Endothelial cell of umbilical vein (primary cell): ENCODE data around the gene GABRQ. TPM values are rescaled to one million over a fixed set of nuclear protein-coding genes. Genes with fewer than 3 reads are reported as not detected.

ENCODE experiments used
- BruUV-seq: library from RNA; stranded (reverse); fragments of 400-500 nt; replicated peaks from 2 replicates; lab custom pipeline; 2021; lab: Mats Ljungman, UMichigan
- CTCF ChIA-PET: fragments of 300-600, 350-600 bp; sonication (Branson Sonifier 250); formaldehyde crosslinking; loops from one replicate; lab custom pipeline; 2021; ENCODE audit warnings: antibody characterized with exemption, inconsistent platforms; lab: Charles Lee
- POLR2A ChIA-PET: fragments of 300-600, 350-600 bp; sonication (Branson Sonifier 250); formaldehyde crosslinking; loops from one replicate; lab custom pipeline; 2021; ENCODE audit warnings: antibody characterized with exemption, inconsistent platforms; lab: Charles Lee
- DNase-seq: peaks from one replicate; pipeline ENCODE4 v3.0.0-alpha.2; 2011; ENCODE audit warnings: low read depth, low spot score
- FAIRE-seq: peaks from 2 replicates; lab custom pipeline; 2011; peaks lifted over from hg19 to GRCh38; lab: Jason Lieb, UNC
- H2AFZ ChIP-seq: 2 replicates; pipeline ENCODE4 v1.6.0; 2012; ENCODE audit warnings: low read depth, low read length, control low read depth, inconsistent platforms
- H3K27ac ChIP-seq: 2 replicates; pipeline ENCODE4 v1.5.1; 2011; ENCODE audit warnings: low read depth, mild to moderate bottlenecking, control low read depth, low read length, moderate library complexity; ENCODE audit not compliant: insufficient read depth
- H3K27me3 ChIP-seq, 2 experiments: 2 replicates each; pipeline versions ENCODE4 v1.6.0 to v1.6.1; 2011; ENCODE audit warnings: low read length in 2 of 2, mixed read lengths in 1 of 2; ENCODE audit not compliant: control insufficient read depth in 2 of 2, insufficient read depth in 2 of 2
- H3K36me3 ChIP-seq, 2 experiments: 2 replicates in 1 of 2; 3 replicates in 1 of 2; pipeline ENCODE4 v1.5.1; 2011; ENCODE audit warnings: low read length in 2 of 2, mild to moderate bottlenecking in 1 of 2, moderate library complexity in 1 of 2; ENCODE audit not compliant: control insufficient read depth in 2 of 2, insufficient read depth in 2 of 2; ENCODE audit errors: extremely low read depth in 1 of 2
- H3K4me1 ChIP-seq: 3 replicates; pipeline ENCODE4 v1.5.1; 2011; ENCODE audit warnings: mild to moderate bottlenecking, low read length; ENCODE audit not compliant: control insufficient read depth, insufficient read depth; ENCODE audit errors: extremely low read depth
- H3K4me2 ChIP-seq: 2 replicates; pipeline ENCODE4 v1.6.1; 2011; ENCODE audit warnings: low read length, control low read depth, mixed read lengths; ENCODE audit not compliant: insufficient read depth
- H3K4me3 ChIP-seq, 3 experiments: fragments of 200-600 bp in 1 of 3; sonication (generic), shearing (Covaris generic) in 1 of 3; replicated peaks in 1 of 3; 2 replicates each; pipeline ENCODE4 v1.5.1; 2011 to 2016; ENCODE audit warnings: control low read depth in 3 of 3, low read length in 3 of 3, mild to moderate bottlenecking in 2 of 3, inconsistent platforms in 1 of 3, low read depth in 1 of 3, moderate library complexity in 1 of 3; ENCODE audit not compliant: insufficient read depth in 1 of 3
- H3K79me2 ChIP-seq: 2 replicates; pipeline ENCODE4 v1.6.0; 2012; ENCODE audit warnings: low read length, inconsistent platforms; ENCODE audit not compliant: control insufficient read depth, insufficient read depth
- H3K9ac ChIP-seq: replicated peaks from 2 replicates; pipeline ENCODE3; 2011; ENCODE audit warnings: low read length, control low read depth; ENCODE audit not compliant: insufficient read depth; ENCODE audit errors: extremely low read depth
- H3K9me1 ChIP-seq: replicated peaks from 3 replicates; pipeline ENCODE4 v1.6.0; 2011; ENCODE audit warnings: mild to moderate bottlenecking, low read length; ENCODE audit not compliant: control insufficient read depth, insufficient read depth; ENCODE audit errors: extremely low read depth
- H3K9me3 ChIP-seq: replicated peaks from 2 replicates; pipeline ENCODE4 v1.5.1; 2012; ENCODE audit warnings: low read length, inconsistent platforms; ENCODE audit not compliant: control insufficient read depth, insufficient read depth
- H4K20me1 ChIP-seq: replicated peaks from 2 replicates; pipeline ENCODE3; 2011; ENCODE audit warnings: mild to moderate bottlenecking, low read length; ENCODE audit not compliant: control insufficient read depth, insufficient read depth; ENCODE audit errors: extremely low read depth
- FOS ChIP-seq: IDR thresholded peaks from 2 replicates; pipeline ENCODE4 v1.6.1; 2011; ENCODE audit warnings: mild to moderate bottlenecking, low read length, moderate library complexity, borderline replicate concordance; ENCODE audit not compliant: insufficient read depth
- JUN ChIP-seq: IDR thresholded peaks from 2 replicates; pipeline ENCODE4 v1.6.1; 2011; ENCODE audit warnings: borderline replicate concordance, low read depth; ENCODE audit not compliant: insufficient read length, insufficient read depth
- POLR2A ChIP-seq: IDR thresholded peaks from 2 replicates; pipeline ENCODE4 v1.6.1; 2012; ENCODE audit warnings: low read depth, mild to moderate bottlenecking, control low read depth, low read length
- POLR2AphosphoS5 ChIP-seq: IDR thresholded peaks from 2 replicates; pipeline ENCODE4 v1.6.1; 2012; ENCODE audit warnings: low read depth, mild to moderate bottlenecking, control low read depth, low read length, moderate library complexity; ENCODE audit not compliant: insufficient read depth
- dilution Hi-C: fragments of 300-500 bp; cut with MboI; formaldehyde crosslinking; loops from one replicate; pipeline ENCODE4 v1.15.0; 2019; ENCODE audit warnings: low sequenced_read_pairs; ENCODE audit not compliant: extremely low pct_ligation_motif_present
- intact Hi-C: fragments of 100-400 bp; cut with micrococcal nuclease; formaldehyde crosslinking; loops from one replicate; pipeline ENCODE4 v1.10.0; 2022
- polyA plus RNA-seq, 4 experiments: library from polyadenylated mRNA; depleted of rRNA in 3 of 4; stranded (reverse) in 3 of 4; unstranded in 1 of 4; fragments of >200 nt; gene quantifications; 2 replicates each; pipeline versions ENCODE4 v1.2.1 to v1.2.3, GENCODE V29; 2011 to 2012; ENCODE audit warnings: missing spikeins in 1 of 4
- total RNA-seq: library from RNA; stranded (reverse); gene quantifications from 2 replicates; pipeline ENCODE4 v1.2.3, GENCODE V29; 2021
- TF ChIP-seq, protein P1 (sequence below), 2 donors: IDR thresholded peaks; 1 replicate in 1 of 2; 2 replicates in 1 of 2; pipeline ENCODE4 v1.5.1; 2011; ENCODE audit warnings: low read length in 2 of 2, mild to moderate bottlenecking in 2 of 2, moderate library complexity in 2 of 2, control low read depth in 1 of 2, inconsistent platforms in 1 of 2, low read depth in 1 of 2; ENCODE audit not compliant: insufficient read depth in 1 of 2; ENCODE audit errors: extremely low read depth in 1 of 2
- TF ChIP-seq, protein P2 (sequence below): IDR thresholded peaks from 2 replicates; pipeline ENCODE4 v1.6.1; 2011; ENCODE audit not compliant: insufficient read depth, insufficient read length

Gene GABRQ
- total and polyA plus RNA-seq, 2 donors (not counting 3 experiments of a cell fraction or from before 2014, with no cell fraction given), result 0.01 TPM; not detected in 1

DNA sequence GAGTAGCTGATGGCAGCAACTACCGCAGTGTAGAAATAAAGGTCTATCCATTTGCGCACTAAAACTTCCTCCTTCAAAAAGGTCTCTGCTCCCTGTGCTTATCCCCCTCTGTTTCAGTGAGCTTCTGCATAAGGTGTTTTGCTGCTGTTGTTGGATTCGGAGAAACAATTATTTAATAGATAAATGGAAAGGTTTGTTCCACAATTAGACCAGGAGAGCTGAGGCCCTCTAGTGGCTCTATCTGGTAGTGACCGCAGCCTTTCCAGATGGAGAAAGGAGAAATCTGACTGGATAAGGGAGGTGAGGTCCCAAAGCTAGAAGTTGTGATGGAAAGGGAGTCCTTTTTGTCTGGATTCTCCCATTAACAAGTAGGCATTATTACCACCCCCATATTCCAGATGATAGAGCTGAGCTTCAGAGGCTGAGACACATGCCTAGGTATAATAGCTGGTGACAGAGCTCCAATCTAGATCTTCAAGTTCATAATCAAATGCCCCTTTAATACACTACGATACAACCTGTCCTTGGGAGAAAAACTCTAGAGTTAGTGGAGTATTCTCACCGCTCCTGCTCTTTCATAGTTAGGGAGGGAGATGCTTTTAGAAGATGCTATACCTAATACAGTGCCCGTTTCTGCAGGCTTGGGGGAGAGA lies 5.1 kb upstream of the GABRQ start:
- H3K27me3 ChIP-seq, result peaks cover 6 to 7% of the 10 kb centered on the region in 2 experiments
- ChIA-PET POLR2A (no interaction called here), CTCF (interaction anchor here (0.8 to 5.5 kb wide), 24 partner anchors 9 to 1481 kb away, joined by 3 to 190 read pairs (median 4); no protein-coding TSS in a partner anchor)
- H3K4me2 ChIP-seq, result no peak overlapping the region
- dilution Hi-C loops (no loop called here), intact Hi-C loops (loop anchor here (1.0 to 2.0 kb wide), 6 partner anchors 806 to 1482 kb away; no protein-coding TSS in a partner anchor)
- H3K4me1 ChIP-seq, result no peaks in the 10 kb centered on the region
- TF ChIP-seq, protein P1, sequence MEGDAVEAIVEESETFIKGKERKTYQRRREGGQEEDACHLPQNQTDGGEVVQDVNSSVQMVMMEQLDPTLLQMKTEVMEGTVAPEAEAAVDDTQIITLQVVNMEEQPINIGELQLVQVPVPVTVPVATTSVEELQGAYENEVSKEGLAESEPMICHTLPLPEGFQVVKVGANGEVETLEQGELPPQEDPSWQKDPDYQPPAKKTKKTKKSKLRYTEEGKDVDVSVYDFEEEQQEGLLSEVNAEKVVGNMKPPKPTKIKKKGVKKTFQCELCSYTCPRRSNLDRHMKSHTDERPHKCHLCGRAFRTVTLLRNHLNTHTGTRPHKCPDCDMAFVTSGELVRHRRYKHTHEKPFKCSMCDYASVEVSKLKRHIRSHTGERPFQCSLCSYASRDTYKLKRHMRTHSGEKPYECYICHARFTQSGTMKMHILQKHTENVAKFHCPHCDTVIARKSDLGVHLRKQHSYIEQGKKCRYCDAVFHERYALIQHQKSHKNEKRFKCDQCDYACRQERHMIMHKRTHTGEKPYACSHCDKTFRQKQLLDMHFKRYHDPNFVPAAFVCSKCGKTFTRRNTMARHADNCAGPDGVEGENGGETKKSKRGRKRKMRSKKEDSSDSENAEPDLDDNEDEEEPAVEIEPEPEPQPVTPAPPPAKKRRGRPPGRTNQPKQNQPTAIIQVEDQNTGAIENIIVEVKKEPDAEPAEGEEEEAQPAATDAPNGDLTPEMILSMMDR (IDR thresholded peaks at IDR 0.05; ENCODE audit: extremely low read depth in 1 of 2, insufficient read depth in 1 of 2, low read depth in 1 of 2, low read length in 2 of 2), result peak; percentile 58 to 63
- no peak for TF ChIP-seq POLR2A
- BruUV-seq, result no TSS peak
- no peaks in the 10 kb centered on the region for H3K9me1 ChIP-seq
- H3K79me2 ChIP-seq, result no peaks in the 10 kb centered on the region
- H3K9me3 ChIP-seq, result no peaks in the 10 kb centered on the region
- H3K9ac ChIP-seq, result no peak overlapping the region
- peak; percentile 90 for FAIRE-seq
- no peaks in the 10 kb centered on the region for H4K20me1 ChIP-seq
- H3K4me3 ChIP-seq, result no peak overlapping the region
- DNase-seq, result peak; percentile 37
- H3K36me3 ChIP-seq, result no peaks in the 10 kb centered on the region
- no peak overlapping the region for H2AFZ ChIP-seq
- H3K27ac ChIP-seq, result no peak overlapping the region

GRCh38 chrX:152635941-152636340 lies 1.8 kb upstream of the GABRQ start:
- DNase-seq, result peak; percentile 46
- FAIRE-seq, result peak; percentile 71
- Histone ChIP-seq H3K9ac (no peak overlapping the region), H3K27ac (no peak overlapping the region), H3K4me1 (no peaks in the 10 kb centered on the region), H3K4me2 (no peak overlapping the region), H2AFZ (no peak overlapping the region), H3K9me1 (no peaks in the 10 kb centered on the region), H3K79me2 (no peaks in the 10 kb centered on the region), H3K4me3 (no peak overlapping the region), H3K36me3 (no peaks in the 10 kb centered on the region), H4K20me1 (no peaks in the 10 kb centered on the region), H3K9me3 (no peaks in the 10 kb centered on the region), H3K27me3 (peaks cover 6 to 13% of the 10 kb centered on the region in 2 experiments)
- TF ChIP-seq, protein P2, sequence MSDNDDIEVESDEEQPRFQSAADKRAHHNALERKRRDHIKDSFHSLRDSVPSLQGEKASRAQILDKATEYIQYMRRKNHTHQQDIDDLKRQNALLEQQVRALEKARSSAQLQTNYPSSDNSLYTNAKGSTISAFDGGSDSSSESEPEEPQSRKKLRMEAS, result no peak
- TF ChIP-seq FOS (no peak), POLR2AphosphoS5 (no peak), JUN (no peak), POLR2A (no peak)
- TF ChIP-seq, protein P1 (IDR thresholded peaks at IDR 0.05; ENCODE audit: extremely low read depth in 1 of 2, insufficient read depth in 1 of 2, low read depth in 1 of 2, low read length in 2 of 2), result peak; percentile 35 to 43
- ChIA-PET CTCF (interaction anchor here (0.6 to 3.3 kb wide), 7 partner anchors 810 to 1484 kb away, joined by 4 to 93 read pairs (median 7); no protein-coding TSS in a partner anchor), POLR2A (no interaction called here)
- intact Hi-C loops, result loop anchor here (1.0 kb wide), 2 partner anchors 883 to 922 kb away; no protein-coding TSS in a partner anchor
- dilution Hi-C loops, result no loop called here
- BruUV-seq, result no TSS peak
